Hematopoietic multipotent progenitor cell treated with erythropoietin and hydrocortisone succinate and interleukin-3 and kit ligand, for 15 days (in vitro differentiated cells): Measurements from ENCODE around the gene PRUNE1.

Experiments
- DNase-seq: peaks from one replicate; pipeline ENCODE4 v3.0.0-alpha.2; 2015; ENCODE audit warnings: low spot score

PRUNE1 gene

DNA sequence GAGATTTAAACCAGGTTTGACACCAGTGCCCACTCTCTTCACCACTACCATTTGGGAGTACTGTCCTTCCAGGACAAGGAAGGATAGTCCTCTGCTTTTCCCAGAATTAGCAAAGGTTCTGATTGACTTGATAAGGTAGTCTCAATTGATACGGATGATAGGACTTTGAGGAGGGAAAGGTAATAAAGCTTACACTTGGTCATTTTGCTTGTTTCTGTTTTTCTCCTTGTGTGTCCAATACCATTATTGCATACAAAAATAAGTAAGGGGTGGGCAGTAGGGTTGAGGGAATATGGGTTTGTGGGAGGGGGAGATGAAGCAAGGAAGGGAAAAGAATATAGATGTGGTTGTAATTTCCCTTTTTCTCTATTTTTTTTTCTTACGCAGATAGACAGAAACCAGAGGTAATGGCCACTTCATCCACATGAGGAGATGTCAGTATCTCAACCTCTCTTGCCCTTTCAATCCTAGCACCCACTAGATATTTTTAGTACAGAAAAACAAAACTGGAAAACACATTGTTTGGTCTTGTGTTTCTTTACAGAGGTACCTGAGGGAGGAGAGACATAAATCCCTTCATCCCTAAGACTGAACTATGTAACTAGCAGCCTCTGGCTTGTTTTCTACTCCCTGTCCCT, 41.9 kb downstream of the PRUNE1 start:
- no peak for DNase-seq

DNA sequence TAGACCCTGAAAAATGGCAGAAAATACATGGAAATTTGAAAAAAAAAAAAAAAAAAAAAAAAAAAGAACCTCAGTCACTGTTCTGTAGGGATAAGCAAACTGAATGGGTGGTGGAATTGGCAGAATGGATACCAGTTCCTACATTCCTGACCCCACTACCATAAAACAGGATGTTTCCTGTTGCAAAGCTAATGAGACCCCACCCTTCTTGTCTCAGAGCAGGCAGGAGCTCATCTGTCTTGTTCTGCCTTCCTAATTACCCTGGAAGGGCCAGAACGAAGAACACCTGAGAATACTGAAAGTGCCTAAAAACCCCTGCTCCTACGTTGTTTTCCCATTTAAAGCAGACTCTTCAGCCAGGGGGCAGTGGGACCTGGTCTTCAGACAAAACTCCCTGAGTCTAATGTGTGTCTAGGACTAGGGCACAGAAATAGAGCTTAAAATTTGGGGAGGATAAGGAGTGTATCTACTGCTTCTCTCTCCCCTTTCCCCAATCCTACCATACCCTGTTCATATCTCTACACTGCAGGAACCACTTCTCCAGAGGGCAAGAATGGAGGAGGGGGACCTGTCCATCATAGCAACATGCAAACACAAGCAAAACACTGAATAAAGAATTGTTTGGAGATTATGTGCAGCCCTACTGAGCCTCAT, 43.2 kb downstream of the PRUNE1 start:
- DNase-seq, result no peak

DNA sequence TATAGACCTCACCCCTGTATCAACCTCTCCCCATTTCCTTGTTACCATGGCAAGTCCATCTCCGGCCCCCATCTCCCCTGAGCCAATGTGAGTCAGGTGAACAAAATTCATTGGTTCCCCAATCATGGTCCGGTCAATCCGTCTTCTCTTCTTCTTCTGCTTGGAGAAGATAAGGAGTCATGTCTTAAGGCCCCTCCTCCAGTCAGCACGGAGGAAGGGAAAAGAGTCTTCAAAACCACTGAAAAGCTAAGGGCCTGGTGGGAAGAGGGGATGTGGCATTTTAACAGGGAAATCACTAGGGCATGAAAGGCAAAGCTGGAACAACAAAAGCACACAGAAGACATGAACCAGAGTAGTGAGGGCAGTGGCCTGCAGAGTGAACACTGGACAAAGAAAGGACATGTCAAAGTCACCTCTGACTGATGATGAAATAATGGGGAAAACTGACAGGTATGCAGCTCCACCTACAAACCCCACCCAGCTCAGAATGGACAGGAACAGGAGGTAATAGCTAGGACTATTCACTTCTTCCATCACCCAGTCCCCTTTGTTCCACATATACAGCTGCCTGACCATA, 46.8 kb downstream of the PRUNE1 start:
- no peak for DNase-seq

- no peak for DNase-seq
Observed at GRCh38 chr1:151055581-151055980, 47.3 kb downstream of the PRUNE1 start.

DNA sequence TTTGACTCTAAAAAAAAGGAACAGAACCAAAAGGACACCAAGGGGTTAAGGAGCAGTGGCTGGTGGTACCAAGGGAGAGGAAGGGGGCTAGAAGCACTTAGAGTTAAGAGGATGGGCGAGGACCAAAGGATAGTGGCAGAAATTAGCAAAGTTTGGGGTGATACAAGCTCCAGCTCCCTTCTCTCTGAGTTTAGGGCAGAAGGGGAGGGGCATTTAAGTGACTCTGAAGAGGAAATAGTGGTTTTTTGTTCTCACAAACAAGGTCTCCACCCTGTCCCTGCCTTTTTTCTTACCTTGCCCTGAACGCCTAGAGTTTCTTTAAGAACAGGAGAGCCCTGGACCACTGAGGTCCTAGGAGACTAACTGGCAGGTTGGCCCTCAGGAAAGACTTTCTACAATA, 47.9 kb downstream of the PRUNE1 start:
- no peak for DNase-seq

DNA sequence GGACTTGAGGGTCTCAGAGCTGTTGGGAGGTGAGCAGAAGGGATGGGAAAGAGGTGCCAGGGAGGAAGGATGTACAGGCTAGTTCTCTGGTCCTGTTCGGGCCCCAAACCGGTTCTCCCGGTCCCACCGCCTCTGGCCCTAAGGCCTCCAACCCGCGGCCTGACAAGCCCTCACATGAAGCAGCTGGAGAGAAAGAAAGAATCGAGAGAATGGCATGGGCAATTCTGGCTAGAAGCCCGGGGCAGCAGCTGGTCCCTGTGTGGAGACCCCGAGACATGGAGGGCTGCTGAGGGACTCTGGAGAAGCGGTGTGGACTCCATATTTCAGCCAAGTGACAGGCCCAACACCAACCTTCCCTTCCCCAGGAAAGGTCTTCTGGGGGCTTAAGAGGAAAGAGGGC, 50.4 kb downstream of the PRUNE1 start:
- DNase-seq, result peak; percentile 12

DNA sequence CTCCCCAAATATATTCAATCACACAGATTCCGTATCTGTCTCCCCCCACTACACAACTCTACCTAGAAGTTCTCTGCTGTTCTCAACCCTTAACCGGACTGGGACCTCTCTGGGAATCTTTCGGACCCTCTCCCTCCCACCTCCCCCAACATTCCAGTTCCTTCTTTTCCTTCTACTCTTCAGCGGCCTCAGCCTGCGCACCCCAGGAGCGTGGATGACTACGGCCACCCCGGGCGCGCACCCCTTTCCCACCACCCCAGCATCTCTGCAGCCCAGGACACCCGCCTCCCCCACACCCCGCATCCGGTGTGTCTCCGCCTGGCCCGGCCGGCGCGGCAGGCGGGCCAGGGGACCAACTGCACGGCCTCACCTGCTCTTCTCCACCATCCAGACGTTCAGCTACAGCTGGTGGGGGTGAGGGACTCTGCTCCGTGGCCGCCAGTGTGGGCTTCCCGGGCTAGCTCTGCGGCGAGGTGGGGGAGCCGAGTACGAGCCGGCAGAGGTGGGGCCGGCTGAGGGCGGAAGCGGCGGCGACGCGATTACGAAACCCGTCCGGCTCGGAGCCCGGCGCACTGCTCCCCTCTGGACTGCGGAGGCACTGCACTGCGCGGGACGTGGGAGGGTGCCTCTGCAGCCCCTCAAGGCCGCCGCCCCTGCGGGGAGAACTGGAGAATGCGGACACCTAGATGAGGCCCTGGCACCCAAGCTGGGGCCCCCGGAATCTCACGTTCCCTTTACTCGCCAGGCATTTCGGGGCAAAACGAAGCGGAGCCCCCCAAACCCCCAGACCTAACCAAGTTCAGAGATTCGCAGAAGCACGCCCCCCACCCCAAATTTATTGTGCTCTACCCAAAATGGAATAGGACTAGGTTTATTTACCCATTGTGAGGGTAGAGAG, 51.1 kb downstream of the PRUNE1 start, which contains the start of gene CDC42SE1:
Gene CDC42SE1 (minus strand): TSS at position 514 of the 898 bp plus-strand sequence. CDS start 3,892 bp downstream, outside the sequence.
- peak; percentile 82 for DNase-seq

- DNase-seq, result no peak
Observed at GRCh38 chr1:151060007-151060656, 51.9 kb downstream of the PRUNE1 start, which contains the start of gene MLLT11. Gene MLLT11 (plus strand): TSS chr1:151060397. CDS start chr1:151067225, 6,828 bp downstream.

DNA sequence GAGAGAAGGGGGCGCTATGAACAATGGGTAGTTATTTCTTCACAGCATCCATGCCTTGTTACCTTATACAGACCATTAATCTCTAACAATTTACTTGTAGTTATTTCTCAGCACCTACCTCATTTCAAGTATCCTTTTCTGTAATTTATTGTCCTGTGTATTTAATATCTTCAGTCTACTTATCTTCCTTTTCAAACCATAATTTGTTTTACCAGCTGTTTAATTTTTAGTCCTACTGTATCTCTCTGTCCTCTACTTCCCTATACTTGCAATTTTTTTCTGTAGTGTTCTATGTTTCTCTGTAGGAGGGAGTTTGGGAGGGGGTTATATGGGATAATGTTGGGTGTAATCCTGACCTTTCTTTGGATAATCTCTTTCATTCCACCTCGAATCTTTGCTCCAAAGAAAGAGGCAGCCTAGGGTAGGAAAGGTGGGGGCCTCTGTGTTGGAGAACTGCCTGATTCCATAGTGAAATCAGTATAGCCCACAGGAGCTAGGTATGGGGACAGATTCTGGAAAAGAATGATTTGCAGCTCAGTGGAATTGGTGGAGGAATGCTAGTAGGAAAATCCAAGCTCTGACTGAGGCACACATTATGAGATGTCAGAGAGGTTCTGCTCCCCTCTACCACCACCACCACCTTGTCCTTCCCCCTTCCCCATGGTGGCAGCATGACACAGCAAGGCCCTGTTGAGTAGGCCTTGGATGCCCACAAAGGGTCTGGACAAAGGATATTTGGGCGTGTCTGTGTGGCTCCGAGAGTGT, 52.6 kb downstream of the PRUNE1 start:
- DNase-seq, result no peak

GRCh38 chr1:151061704-151062103, 53.5 kb downstream of the PRUNE1 start:
- DNase-seq, result no peak

- no peak for DNase-seq
Observed at GRCh38 chr1:151062741-151063371, 54.6 kb downstream of the PRUNE1 start.

GRCh38 chr1:151065089-151065645, 56.9 kb downstream of the PRUNE1 start:
- no peak for DNase-seq

- DNase-seq, result no peak
Observed at GRCh38 chr1:151067185-151067584, 58.9 kb downstream of the PRUNE1 start.

DNA sequence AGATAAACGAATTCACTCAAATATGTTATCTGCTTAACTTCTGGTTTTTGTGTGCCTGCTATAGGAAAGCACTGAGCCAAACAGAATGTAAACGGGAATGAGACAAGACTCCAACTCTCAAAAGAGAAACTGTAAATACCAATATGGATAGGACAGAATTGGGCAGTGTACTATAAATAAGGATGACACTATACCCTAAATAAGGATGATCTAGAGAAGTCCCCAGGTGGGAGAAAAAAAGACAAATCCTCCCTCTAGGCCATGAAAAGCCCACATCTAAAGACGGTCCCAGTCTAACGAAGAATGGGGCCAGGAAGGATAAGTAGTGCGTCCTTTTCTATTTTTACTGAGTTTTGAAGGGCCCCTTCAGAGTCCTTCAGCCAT, 60.8 kb downstream of the PRUNE1 start:
- DNase-seq, result peak; percentile 7

- peak; percentile 91 for DNase-seq
Observed at GRCh38 chr1:151070474-151071276, 62.4 kb downstream of the PRUNE1 start, which contains the start of gene GABPB2. Gene GABPB2 (plus strand): TSS chr1:151070761. CDS start chr1:151088190, 17,429 bp downstream.

- DNase-seq, result no peak
Observed at GRCh38 chr1:151072224-151072623, 64.0 kb downstream of the PRUNE1 start.
